GM18858 (cell line): ENCODE results near the gene FAM187B.

Source experiments
- ATAC-seq: cut with Tn5 transposase; IDR thresholded peaks from one replicate; pipeline ENCODE4 v1.9.1; 2021; ENCODE audit not compliant: unreplicated experiment

Gene FAM187B

DNA sequence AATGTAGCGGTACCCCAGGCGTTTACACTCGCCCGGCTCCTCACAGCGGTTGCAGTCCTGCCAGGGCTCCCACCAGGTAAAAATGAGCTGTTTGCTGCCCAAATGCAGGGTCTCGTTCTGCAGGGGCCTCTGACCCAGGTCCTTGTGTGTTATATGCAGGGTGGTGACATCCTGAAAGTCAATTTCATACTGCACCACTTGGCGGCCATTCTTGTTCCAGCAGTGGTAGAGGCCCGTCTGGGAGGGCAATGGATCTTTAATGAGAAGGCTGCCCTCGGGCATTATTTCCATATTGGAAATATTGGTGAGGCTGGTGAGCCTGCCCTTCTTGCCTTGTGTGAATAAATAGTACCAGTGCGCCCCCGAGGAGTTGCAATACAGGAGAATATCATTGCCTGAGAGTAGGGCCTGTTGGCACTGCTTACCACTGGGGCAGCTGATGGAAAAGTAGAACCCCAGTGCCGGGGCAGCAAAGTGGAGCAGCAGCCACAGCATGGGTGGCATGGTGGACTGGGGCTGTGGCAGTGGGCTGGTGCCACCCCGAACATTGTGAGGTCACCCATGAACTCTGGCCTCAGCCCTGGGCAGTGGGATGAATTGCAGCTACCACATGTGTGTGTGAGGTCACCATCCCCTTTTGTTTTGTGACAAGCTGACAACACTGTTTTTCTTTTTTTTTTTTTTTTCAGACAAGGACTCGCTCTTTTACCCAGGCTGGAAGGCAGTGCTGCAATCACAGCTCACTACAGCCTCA, at the start of gene FAM187B:
Gene FAM187B, minus strand, starts transcription at position 563 of the 754 bp plus-strand sequence. Its CDS starts 59 bp downstream, at position 504.
- ATAC-seq, result no peak

DNA sequence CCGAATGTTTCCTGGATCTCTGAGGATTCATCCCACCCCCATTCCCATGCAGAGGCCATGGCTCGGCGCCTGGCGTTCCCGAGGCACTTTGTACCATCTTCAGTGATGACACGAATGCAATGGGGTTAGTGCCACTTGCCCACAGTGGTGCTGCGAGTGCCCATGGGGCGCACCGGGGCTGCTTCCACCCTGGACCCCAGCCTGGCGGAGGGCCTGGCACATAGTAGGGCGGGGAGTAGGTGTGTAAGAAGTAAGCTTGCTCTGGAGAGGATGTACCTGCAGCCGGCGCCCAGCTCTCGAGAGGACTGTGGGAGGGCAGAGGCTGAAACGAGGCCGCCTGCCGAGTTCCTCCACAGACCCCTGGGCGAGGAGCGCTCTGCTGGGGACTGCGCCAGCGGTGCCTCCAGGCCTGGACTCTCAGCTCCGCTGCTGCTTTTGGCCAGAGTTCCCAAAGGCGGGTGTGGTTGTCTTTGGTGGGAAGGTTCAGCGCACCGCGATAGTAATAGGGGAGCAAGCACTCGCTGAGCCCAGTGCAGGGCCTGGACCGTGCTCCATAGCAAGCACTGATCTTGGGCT, 48.3 kb upstream of the FAM187B start:
- ATAC-seq, result no peak

DNA sequence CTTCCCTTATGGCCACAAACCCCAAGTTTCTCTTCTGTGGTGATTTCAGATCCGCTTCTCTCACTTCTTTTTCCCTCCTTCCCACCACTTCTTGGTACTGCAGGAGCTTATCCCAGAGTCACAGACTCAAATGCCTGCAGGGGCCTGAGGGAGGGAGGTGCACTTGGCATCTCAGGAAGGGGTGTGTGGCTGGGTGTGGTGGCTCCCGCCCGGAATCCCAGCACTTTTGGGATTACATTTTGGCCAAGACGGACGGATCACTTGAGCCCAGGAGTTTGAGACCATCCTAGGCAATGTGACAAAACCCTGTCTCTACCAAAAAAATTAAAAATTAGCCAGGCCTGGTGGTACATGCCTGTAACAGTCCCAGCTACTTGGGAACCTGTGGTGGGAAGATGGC, 45.8 kb upstream of the FAM187B start:
- no peak for ATAC-seq

- no peak for ATAC-seq
Measured at GRCh38 chr19:35273686-35274259, 45.2 kb upstream of the FAM187B start.

DNA sequence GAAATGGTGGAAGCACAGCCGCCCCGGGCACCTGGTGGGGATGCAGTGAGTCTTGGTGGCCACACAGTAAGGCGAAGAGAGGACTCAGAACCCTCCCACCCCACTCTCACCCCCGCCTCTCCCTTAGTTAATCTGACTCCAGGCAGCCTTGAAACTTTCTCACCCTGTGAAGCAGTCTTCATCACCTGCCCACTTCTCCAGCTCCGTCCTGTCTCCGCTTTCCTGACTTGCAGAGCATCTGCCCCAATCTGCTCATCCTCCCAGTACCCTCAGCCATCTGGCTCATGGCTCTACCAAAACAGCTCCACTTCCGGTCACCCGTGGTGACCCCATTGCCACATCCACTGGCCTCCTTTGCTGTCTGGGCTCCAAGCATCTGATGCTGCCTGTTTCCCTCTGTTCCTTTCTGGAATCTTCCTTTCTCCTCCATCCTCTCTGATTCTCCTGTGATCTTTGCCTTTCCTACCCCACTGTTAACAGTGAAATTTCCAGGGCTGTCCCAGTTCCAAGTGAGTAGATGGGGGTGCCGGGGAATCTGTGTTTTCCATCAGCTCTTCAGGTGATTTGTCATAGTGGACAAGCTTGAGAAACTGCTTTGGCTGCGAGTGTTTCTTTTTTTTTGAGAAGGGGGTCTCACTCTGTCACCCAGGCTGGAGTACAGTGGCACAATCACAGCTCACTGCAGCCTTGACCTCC, 44.6 kb upstream of the FAM187B start:
- ATAC-seq, result no peak

DNA sequence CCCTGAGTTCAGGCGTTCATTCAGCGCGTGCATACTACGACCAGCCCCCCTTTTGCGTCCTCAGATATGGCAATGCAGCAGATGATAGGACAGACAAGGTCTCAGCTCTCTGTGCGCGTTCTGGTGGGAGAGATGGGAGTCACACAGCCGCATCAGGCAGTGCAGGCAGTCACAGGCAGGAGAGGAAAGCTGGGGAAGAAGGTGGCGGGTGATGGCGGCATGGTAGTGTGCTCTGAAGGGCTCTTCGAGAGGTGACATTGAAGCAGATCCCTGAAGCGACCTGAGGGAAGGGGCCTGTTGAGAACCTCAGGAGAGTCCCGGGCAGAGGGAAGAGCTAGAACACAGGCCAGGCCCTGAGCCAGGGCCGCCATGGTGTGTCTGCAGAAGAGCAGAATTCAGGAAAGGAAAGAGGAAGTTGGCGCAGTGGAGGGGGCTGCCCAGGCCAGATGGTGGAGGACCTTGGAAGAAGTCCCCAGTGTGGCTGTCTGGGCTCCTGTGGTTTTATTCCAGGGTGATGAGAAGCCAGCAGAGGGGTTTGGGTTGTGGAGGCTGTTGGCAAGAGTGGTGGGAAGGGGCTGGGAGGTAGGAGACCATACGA, 43.7 kb upstream of the FAM187B start:
- no peak for ATAC-seq

DNA sequence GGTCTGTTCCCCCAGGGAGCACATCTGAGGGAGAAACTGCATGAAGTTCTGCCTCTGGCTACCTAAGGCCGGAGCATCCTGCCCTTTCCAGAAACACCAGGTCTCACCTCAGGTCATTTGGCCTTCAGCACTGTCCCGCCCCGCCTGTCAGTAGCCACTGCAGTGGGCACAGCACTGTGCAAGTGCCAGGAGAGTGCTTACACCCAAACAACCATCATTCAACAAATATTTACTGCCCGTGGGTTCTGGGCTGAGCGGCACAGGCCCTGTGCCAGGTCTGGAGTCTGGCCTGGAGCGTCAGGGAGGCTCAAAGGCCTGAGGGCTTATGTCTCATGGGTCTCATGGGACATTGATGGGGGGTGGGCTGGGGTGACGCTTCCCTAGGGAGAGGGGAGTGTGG, 43.0 kb upstream of the FAM187B start:
- ATAC-seq, result no peak

DNA sequence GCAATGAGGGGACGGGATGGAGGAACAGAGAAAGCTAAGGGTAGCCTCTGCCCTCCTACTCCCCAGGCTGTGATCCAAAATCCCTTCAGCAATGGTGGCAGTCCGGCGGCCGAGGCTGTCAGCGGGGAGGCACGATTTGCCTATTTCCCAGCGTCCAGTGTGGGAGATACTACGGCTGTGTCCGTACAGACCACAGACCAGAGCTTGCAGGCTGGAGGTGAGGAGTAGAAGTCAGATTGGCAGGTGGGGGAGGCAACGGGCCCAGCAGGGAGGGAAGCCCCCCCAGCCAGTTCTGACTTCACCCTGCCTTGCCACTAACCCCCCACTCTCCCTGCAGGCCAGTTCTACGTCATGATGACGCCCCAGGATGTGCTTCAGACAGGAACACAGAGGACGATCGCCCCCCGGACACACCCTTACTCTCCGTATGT, 41.9 kb upstream of the FAM187B start:
- ATAC-seq, result no peak

GRCh38 chr19:35269438-35270117, 41.0 kb upstream of the FAM187B start:
- ATAC-seq, result peak; percentile 33

GRCh38 chr19:35268536-35269437, 40.2 kb upstream of the FAM187B start, which contains the start of gene USF2:
Gene USF2, plus strand, starts transcription at chr19:35268962. Its CDS starts 140 bp downstream, at chr19:35269102.
- ATAC-seq, result no peak

DNA sequence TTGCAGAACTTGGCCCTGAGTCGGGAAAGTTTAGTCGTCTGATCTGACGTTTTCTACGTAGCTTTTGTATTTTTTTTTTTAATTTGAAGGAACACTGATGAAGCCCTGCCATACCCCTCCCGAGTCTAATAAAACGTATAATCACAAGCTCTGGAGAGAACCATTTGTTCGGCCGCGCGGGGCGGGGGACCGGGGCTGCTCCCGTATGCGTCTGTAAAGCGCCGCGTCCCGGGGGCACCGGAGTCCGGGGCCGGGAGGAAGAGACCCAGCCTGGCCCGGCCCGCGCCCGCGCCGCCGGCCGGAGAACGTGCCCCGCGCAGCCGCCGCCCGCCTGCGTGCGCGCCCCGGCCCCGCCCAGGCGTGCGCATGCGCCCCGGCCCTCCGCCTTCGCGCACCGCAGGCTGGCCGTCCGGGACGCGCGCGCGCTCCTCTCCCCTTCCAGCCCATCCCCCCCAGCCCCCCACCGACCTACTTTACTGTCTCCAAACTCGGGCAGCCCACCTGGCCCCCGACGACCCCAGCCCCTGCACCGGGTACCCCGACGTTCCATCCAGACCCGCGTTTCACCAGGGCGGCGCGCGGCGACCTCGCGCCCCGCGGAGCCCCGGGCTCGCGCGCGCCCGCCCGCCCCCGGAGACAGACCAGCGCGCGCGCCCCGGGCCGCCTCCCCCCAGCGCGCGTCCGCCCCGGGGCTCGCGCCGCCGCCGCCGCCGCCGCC, 39.4 kb upstream of the FAM187B start:
- no peak for ATAC-seq

- no peak for ATAC-seq
Measured at GRCh38 chr19:35267353-35267817, 38.8 kb upstream of the FAM187B start.

GRCh38 chr19:35266520-35267352, 38.2 kb upstream of the FAM187B start:
- ATAC-seq, result no peak

- no peak for ATAC-seq
Measured at GRCh38 chr19:35265900-35266519, 37.5 kb upstream of the FAM187B start.

DNA sequence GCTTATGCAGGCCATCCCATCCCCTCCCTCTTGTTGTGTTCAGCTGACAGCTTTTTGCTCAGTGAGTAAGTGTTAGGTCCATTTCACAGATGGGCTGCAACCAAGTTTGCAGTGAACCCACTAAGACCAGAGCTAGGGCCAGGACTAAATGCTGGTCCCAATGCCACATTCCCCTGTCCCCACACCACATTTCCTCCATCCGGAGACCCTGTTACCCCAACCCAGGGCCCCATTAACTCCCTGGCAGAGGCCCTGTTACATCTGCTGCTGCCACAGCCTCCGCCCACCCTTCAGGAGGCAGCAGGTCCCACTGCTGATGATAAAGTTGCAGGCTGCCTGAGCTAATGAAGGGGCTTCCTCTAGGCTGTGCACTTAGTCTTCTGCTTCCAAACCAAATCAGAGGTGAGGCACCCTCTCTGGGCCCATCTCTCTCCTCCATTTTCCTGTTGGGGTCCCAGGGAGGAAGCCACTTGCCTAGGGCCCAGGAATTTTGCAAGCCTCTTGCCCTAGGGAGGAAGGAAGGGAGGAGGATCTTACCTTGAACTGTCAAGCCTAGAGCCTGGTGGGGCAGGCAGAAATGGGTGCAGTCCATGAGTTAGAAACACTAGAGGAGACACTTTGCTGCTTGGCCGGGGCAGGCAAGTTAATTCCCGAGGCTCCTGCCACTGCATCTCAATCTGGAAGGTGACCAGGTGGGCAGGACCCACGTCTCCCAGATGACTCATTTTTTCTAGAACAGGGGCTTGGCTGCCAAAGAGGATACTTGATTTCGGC, 36.8 kb upstream of the FAM187B start:
- no peak for ATAC-seq

DNA sequence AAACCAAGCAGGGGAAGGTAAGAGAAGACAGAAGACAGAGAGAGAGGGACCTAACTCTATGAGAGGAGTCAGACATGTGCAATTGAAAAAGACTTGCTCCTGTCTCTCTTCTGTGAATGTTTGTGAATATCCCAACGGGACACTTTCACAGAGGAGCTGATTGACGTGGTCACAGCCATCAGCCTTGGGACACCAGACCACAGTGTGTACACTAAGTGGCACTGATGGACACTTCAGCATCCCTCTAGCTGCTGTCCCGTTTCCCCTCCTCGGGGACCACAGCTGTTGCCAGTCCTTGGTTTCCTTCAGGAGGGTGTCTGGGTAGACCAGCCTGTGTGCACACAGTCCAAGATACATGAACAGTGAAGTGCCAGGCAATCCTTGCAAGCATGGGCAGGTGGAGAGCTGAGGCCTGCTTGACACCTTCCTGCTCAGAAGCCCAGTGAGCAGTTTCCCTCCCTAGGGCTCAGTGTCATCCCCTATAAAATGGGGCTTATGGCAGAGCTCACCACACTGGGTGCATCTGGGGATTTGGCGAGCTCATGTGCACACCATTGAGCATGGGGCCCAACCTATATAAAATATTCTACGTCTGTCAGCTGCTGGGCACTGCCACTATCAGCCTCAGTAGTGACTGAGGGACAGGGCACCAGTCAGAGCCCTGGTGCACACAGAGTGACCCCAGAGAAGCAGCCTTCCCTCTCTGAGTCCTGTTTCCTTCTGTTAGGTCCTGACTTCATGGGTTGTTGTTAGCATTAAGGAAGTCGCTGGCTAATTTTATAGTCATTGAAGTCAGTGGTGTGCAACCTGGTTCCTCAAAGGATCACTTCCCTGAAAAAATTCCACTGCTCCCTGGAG, 36.0 kb upstream of the FAM187B start:
- ATAC-seq, result no peak
